ENCODE measurements around the gene CNOT11.
"Not testable (repeated sequence)": the region's sequence is repeated elsewhere in the genome, so short reads cannot be mapped to it uniquely, and the experiment has no call there.

Gene CNOT11

GRCh38 chr2:101245468-101245867 is 7.2 kb upstream of the CNOT11 start:
- DNase-seq (ENCODE audit: low spot score), result not testable (repeated sequence)

DNA sequence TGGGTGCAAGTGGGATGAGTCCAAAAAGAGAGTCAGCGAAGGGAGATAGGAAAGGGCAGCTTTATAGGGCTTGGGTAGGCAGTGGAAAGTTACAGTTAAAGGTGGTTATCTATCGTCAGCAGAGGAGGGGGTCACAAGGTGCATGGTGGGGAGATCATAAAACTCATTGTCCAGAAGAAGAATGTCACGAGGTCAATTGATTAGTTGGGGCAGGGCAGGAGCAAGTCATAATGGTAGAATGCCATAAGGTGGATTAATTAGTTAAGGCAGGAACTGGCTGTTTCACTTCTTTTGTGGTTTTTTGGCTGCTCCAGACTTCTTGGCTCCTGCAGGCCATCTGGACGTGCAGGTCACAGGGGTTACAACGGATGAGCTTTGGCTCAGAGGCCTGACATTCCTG is 3.9 kb upstream of the CNOT11 start:
- DNase-seq (ENCODE audit: low spot score), result not testable (repeated sequence)

- no peak for DNase-seq (ENCODE audit: low spot score)
These were observed 2.9 kb upstream of the CNOT11 start for GRCh38 chr2:101249826-101250225.

GRCh38 chr2:101251246-101251781 is 1.4 kb upstream of the CNOT11 start:
- DNase-seq (ENCODE audit: low spot score), result not testable (repeated sequence)

- no peak for DNase-seq (ENCODE audit: low spot score)
These were observed 760 bp upstream of the CNOT11 start for GRCh38 chr2:101251844-101252407.

- peak; percentile 77 for DNase-seq (ENCODE audit: low spot score)
These were observed 472 bp downstream of the CNOT11 start for GRCh38 chr2:101253013-101253702.

GRCh38 chr2:101253703-101254450 is 1.2 kb downstream of the CNOT11 start:
- peak; percentile 20 for DNase-seq (ENCODE audit: low spot score)

- no peak for DNase-seq (ENCODE audit: low spot score)
These were observed 2.8 kb downstream of the CNOT11 start for GRCh38 chr2:101255501-101255900.

DNA sequence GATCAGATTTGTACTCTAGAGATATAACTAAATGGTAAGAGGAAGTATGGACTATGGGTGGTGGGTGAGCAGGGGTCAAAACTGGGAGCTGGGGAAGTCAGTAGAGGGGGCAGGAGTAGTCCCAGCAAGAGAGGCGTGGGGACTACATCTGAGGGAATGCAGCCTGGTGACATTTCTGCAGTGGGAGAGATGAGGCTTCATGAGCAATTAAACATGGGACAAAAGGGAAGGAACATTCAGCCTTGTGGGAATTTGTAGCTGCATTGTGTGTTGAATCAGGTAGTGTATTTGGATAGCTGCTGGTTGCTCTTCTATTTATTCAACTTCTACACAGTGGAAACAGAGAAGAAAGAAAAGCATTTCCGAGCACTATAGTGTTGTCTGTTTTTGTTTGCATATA is 3.6 kb downstream of the CNOT11 start:
- DNase-seq (ENCODE audit: low spot score), result no peak

- DNase-seq (ENCODE audit: low spot score), result no peak
These were observed 6.1 kb downstream of the CNOT11 start for GRCh38 chr2:101258804-101259203.

- DNase-seq (ENCODE audit: low spot score), result no peak
These were observed 9.5 kb downstream of the CNOT11 start for GRCh38 chr2:101262142-101262541.

- no peak for DNase-seq (ENCODE audit: low spot score)
These were observed 10.7 kb downstream of the CNOT11 start for GRCh38 chr2:101263377-101263800.

GRCh38 chr2:101264360-101264939 is 11.8 kb downstream of the CNOT11 start:
- DNase-seq (ENCODE audit: low spot score), result no peak

DNA sequence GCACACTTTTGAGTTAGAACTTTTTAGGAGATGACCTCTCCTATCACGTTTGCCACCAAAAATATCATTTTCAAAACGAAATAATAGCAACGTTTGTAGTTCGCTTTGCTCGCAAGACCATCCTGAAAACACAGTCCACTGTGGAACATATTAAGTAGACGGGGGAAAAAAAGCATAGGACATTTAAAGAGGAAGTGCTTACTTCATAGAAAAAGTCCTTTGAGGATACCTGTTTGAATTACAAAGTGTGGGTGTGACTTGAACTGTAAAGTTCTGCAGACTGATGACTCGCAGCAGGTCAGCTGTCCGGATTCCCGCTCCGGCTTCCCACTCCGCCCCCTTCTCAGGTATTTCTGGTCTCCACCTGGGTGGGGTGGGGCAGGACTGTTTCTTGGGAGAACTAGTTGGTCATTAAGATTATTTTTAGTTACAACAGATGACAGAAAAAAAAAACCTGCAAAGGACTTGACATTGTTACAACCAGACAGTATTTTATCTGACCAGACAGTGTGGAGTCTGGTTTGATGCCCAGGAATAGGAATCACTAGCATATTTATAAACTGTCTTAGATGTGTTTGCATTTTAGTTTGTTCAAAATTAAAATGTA is 13.3 kb downstream of the CNOT11 start:
- DNase-seq (ENCODE audit: low spot score), result no peak

DNA sequence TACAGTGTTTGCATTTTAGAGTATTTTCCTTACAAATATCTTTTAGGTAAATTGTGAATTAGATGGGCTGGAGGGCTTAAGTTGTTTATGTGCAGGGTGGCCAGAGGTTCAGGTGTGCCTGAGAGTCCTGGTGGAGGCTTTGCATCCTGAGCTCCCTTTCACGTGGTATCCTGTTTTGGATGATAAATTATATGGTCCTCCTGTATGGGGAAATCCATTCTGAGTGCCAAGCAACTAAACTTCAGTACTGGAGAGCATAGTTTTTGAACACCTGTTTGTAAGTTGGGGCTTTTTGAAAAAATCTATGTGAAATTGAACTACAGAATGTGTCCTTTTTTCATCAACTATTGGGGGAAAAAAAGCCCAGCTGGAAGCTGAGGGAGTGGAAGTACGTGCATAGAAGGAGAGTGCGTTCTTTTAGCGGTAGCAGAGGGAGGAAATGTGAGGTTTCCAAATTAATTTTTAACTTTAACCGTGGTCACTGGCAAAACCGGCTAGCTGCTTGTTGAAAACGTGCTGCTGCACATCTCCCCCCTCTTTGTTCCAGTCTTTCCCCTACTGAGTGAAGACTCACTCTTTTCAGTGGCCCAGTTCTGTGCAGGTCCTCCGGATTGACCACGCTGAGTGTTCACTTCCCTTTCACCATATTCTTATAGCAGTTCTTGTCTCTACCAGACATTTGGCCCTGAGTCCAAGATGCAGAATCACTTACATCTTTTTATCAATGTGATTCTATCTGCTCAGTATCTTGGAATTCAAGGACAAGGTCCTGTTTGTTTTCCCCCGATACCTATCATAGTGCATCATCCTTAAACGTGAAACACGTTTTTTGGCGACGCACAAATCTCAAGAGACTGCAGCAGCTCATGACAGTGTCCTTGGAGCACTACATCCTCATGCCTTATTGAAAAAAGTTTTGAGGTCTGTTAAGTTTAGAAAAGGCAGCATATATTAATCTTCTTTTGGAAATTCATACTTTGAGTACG is 15.3 kb downstream of the CNOT11 start:
- DNase-seq (ENCODE audit: low spot score), result no peak

DNA sequence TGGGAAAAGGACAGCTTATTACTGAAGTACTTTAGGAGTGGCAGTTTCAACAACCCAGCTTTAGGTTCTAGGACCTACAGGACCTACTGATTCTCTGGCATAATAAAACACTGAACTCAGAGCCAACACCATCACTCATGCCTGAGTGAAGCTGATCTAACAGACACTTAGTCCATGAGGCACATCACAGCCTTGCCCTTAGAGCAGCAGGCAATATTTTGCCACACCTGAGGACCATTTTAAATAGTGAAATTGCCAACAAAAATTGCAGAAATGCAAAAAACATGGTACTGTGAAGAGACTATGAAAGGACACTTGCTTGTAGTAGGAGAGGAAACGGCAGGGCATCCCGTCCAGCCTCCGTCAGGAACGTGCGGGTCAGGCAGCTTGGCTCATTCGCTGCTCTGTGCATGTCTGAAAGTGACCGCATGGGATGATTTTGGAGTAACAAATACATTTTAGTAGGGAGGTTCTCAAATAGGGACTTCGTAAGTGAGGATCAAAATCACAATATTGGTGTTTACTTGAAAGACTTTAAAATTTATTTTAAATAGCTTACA is 18.1 kb downstream of the CNOT11 start:
- no peak for DNase-seq (ENCODE audit: low spot score)

- no peak for DNase-seq (ENCODE audit: low spot score)
These were observed 19.5 kb downstream of the CNOT11 start for GRCh38 chr2:101272045-101272784.

GRCh38 chr2:101273056-101273455 is 20.4 kb downstream of the CNOT11 start:
- no peak for DNase-seq (ENCODE audit: low spot score)

DNA sequence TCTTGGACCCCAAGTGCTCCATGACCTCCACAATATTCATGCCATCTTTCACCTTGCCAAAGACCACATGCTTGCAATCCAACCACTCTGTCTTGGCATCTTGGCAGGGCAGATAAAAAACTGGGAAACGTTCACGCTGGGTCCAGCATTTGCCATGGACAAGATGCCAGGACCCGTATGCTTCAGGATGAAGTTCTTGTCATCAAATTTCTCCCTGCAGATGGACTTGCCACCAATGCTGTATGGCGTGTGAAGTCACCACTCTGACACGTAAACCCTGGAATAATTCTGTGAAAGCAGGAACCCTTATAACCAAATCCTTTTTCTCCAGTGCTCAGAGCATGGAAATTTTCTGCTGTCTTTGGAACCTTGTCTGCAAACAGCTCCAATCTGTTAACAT is 21.5 kb downstream of the CNOT11 start:
- no peak for DNase-seq (ENCODE audit: low spot score)

DNA sequence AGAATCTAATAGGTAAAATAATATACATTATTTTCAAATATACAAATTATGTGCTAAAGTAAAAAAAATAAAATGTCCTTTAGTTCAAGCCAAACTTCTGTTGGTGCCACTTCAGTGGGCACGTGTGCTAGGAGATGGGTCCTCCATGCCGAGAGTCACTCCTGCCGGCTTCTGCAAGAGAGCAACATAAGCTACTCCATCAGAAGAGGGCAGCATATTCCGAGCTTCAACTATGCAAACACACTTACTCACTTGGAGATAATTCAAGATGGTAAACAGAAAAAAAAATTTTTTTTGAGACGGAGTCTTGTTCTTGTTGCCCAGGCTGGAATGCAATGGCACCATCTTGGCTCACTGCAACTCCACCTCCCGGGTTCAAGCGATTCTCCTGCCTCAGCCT is 24.4 kb downstream of the CNOT11 start:
- DNase-seq (ENCODE audit: low spot score), result peak; percentile 12

Data from RKO (cell line).